ENCODE results near the gene SYNGR1. TPM values are rescaled to one million over a fixed set of nuclear protein-coding genes. Genes with fewer than 3 reads are reported as not detected.

The SYNGR1 gene
- total and polyA plus RNA-seq, 2 of the 8 experiments (the other 6 are each of a cell fraction or from before 2014, with no cell fraction given) = 32.5 to 84.7 TPM

- no peak overlapping the region for H3K4ac ChIP-seq (replicated peaks; ENCODE audit: insufficient read length, low read depth, low read length)
- H3K18ac ChIP-seq (ENCODE audit: extremely low read depth, low read length) = no peak overlapping the region; the same call in 1 of the 2 replicates
- H2AK5ac ChIP-seq (ENCODE audit: low read depth, low read length) = no peak overlapping the region
- ChIA-PET POLR2A (ENCODE audit: partially characterized antibody) (interaction anchor here (0.7 to 22.5 kb wide), 6 partner anchors 11 to 205 kb away, joined by 3 to 413 read pairs (median 4); partner anchors contain the start of gene RPL3), CTCF (ENCODE audit: partially characterized antibody) (interaction anchor here (1.1 to 2.1 kb wide), 4 partner anchors 15 to 37 kb away, joined by 4 to 7 read pairs (median 5); partner anchors contain the start of gene TAB1)
- H3K79me2 ChIP-seq (ENCODE audit: control insufficient read depth in 1 of 2, insufficient read depth in 2 of 2, low read length in 2 of 2) = peaks cover 0 to 4% of the 10 kb centered on the region in 2 experiments; a peak in 1 of 4 replicates
- FAIRE-seq (no peak), DNase-seq (ENCODE audit: low read depth in 1 of 2, low spot score in 2 of 2) (no peak)
- peak overlapping the region in 1 of 2 experiments; percentile 21; a peak in 1 of 4 replicates for H3K4me2 ChIP-seq (ENCODE audit: insufficient read depth in 1 of 2, low read depth in 2 of 2, low read length in 2 of 2)
- 70% methylated on average over 4 of the region's 4 CpGs; no CpG with 5 or more reads in 1 of the 2 experiments for WGBS, 2 experiments (ENCODE audit: extremely low coverage in 1 of 2, insufficient coverage in 1 of 2, insufficient read length in 1 of 2, insufficient replicate concordance in 2 of 2, low coverage in 1 of 2, low lambda C conversion rate in 2 of 2, missing lambda C conversion rate in 1 of 2)
- no peak overlapping the region for H2BK20ac ChIP-seq (ENCODE audit: low read length)
- no peak overlapping the region for H3K27ac ChIP-seq (ENCODE audit: low read depth, low read length)
- H3K14ac ChIP-seq (ENCODE audit: insufficient read length) = no peak overlapping the region
- no peak overlapping the region for H4K91ac ChIP-seq (replicated peaks; ENCODE audit: insufficient read length, low read length)
- no peak overlapping the region for H3K56ac ChIP-seq (replicated peaks; ENCODE audit: insufficient read length, low read depth, low read length)
- 0 out of 7 replicates have a peak, but pooled peaks cover 0 to 2% (median 0%) of the 10 kb centered on the region in 4 experiments for H3K27me3 ChIP-seq (replicated peaks in 1 of 4; ENCODE audit: control insufficient read depth in 3 of 4, extremely low read depth in 1 of 4, insufficient read depth in 3 of 4, low read length in 3 of 4)
- H4K20me1 ChIP-seq (replicated peaks in 1 of 2; ENCODE audit: control insufficient read depth in 1 of 2, insufficient read depth in 2 of 2, low read length in 2 of 2) = peaks cover 5 to 9% of the 10 kb centered on the region in 2 experiments
- peaks cover 6% of the 10 kb centered on the region; the same call in 1 of the 2 replicates for H3K79me1 ChIP-seq (ENCODE audit: low read depth, low read length)
- no peak overlapping the region; the same call in 1 of the 2 replicates for H2BK5ac ChIP-seq (ENCODE audit: low read depth, low read length)
- H3K4me3 ChIP-seq (ENCODE audit: extremely low read depth in 1 of 4, insufficient read depth in 2 of 4, low read depth in 3 of 4, low read length in 4 of 4) = no peak overlapping the region
- no peaks in the 10 kb centered on the region for H3K9me3 ChIP-seq (ENCODE audit: insufficient read depth in 2 of 2, low read depth in 1 of 2, low read length in 1 of 2)
- H3K9ac ChIP-seq (replicated peaks in 1 of 4; ENCODE audit: extremely low read depth in 1 of 4, low read depth in 3 of 4, low read length in 3 of 4) = no peak overlapping the region
- no peak overlapping the region for H3K23ac ChIP-seq (ENCODE audit: insufficient read length)
- peaks cover 4 to 39% (median 26%) of the 10 kb centered on the region in 4 experiments for H3K4me1 ChIP-seq (replicated peaks in 1 of 4; ENCODE audit: control insufficient read depth in 3 of 4, insufficient read depth in 4 of 4, low read length in 3 of 4)
- peaks cover 0 to 5% (median 0%) of the 10 kb centered on the region in 4 experiments; a peak in 2 of 8 replicates for H3K36me3 ChIP-seq (ENCODE audit: control insufficient read depth in 2 of 4, insufficient read depth in 4 of 4, low read length in 3 of 4)
- H4K5ac ChIP-seq (ENCODE audit: insufficient read length, low read depth, low read length) = no peak overlapping the region
- H2BK120ac ChIP-seq (replicated peaks; ENCODE audit: low read depth, low read length) = no peak overlapping the region
- peak overlapping the region; percentile 77; the same call in 1 of the 2 replicates for H2BK12ac ChIP-seq (ENCODE audit: low read depth, low read length)
- H3K23me2 ChIP-seq (ENCODE audit: low read depth, low read length) = no peaks in the 10 kb centered on the region
- no peak overlapping the region for H2BK15ac ChIP-seq (ENCODE audit: low read length)
- H2AFZ ChIP-seq (ENCODE audit: low read length) = no peak overlapping the region
- H4K8ac ChIP-seq (ENCODE audit: extremely low read depth, insufficient read depth, low read length) = peak overlapping the region; percentile 22; the same call in 1 of the 2 replicates
- TF ChIP-seq GABPA (IDR thresholded peaks at IDR 0.05; ENCODE audit: borderline replicate concordance, insufficient read depth, low read length) (no peak), BACH1 (IDR thresholded peaks at IDR 0.05; ENCODE audit: low read length) (no peak), KDM4A (IDR thresholded peaks at IDR 0.05; ENCODE audit: low read depth, low read length, severe bottlenecking) (no peak), RBBP5 (IDR thresholded peaks at IDR 0.05; ENCODE audit: borderline replicate concordance, low read depth, low read length) (no peak), CTBP2 (IDR thresholded peaks at IDR 0.05; ENCODE audit: borderline replicate concordance, insufficient read depth, insufficient read length, low read length) (no peak), E2F6 (IDR thresholded peaks at IDR 0.05) (no peak), EZH2 (IDR thresholded peaks at IDR 0.05; ENCODE audit: low read depth, low read length, severe bottlenecking) (no peak), EGR1 (IDR thresholded peaks at IDR 0.05; ENCODE audit: borderline replicate concordance, low read depth, low read length) (no peak), PHF8 (conservative IDR thresholded peaks at IDR 0.05; ENCODE audit: low read depth, low read length) (no peak), MAFK (IDR thresholded peaks at IDR 0.05; ENCODE audit: low read depth, low read length) (no peak), KDM1A (IDR thresholded peaks at IDR 0.05; ENCODE audit: borderline replicate concordance, low read length) (no peak), CBX5 (IDR thresholded peaks at IDR 0.05; ENCODE audit: low read depth, low read length) (no peak)
Observed at GRCh38 chr22:39362932-39363331, 13.1 kb downstream of the SYNGR1 start.
